Activated naive CD4-positive, alpha-beta T cell treated with anti-CD3 and anti-CD28 coated beads for 36 hours (primary cell): ENCODE data around the gene CDT1. TPM values are rescaled to one million over a fixed set of nuclear protein-coding genes. Genes with fewer than 3 reads are reported as not detected.
"Not testable (repeated sequence)": the region's sequence is repeated elsewhere in the genome, so short reads cannot be mapped to it uniquely, and the experiment has no call there.

Source experiments
- CTCF ChIA-PET: fragments of 350-600 bp; sonication (Branson Sonifier 250); formaldehyde crosslinking; loops from one replicate; lab custom pipeline; 2021; ENCODE audit warnings: antibody characterized with exemption; lab: Charles Lee
- DNase-seq: peaks from one replicate; pipeline ENCODE4 v3.0.0-alpha.2; 2020
- H3K27ac Mint-ChIP-seq: one replicate; pipeline ENCODE4 v1.8.0; 2021; ENCODE audit warnings: mild to moderate bottlenecking, mixed read lengths
- H3K27me3 Mint-ChIP-seq: one replicate; pipeline ENCODE4 v1.8.0; 2021; ENCODE audit warnings: low read depth, mixed read lengths
- H3K36me3 Mint-ChIP-seq: one replicate; pipeline ENCODE4 v1.8.0; 2021; ENCODE audit warnings: low read depth, mixed read lengths
- H3K4me1 Mint-ChIP-seq: one replicate; pipeline ENCODE4 v1.8.0; 2021; ENCODE audit warnings: low read depth, mixed read lengths
- H3K4me3 Mint-ChIP-seq: one replicate; pipeline ENCODE4 v1.8.0; 2021; ENCODE audit warnings: mild to moderate bottlenecking, moderate library complexity, mixed read lengths
- H3K9me3 Mint-ChIP-seq: one replicate; pipeline ENCODE4 v1.8.0; 2021; ENCODE audit warnings: mixed read lengths
- intact Hi-C: fragments of 100-400 bp; cut with micrococcal nuclease; formaldehyde crosslinking; loops from one replicate; pipeline ENCODE4 v1.15.1; 2023
- total RNA-seq, 2 experiments: library from RNA; stranded (reverse); gene quantifications; one replicate each; pipeline ENCODE4 v1.2.3, GENCODE V29; 2021

Gene CDT1
- total RNA-seq, 2 experiments from 2014 or later, result 223 to 231 TPM

- no peak overlapping the region for H3K27ac Mint-ChIP-seq
- H3K4me3 Mint-ChIP-seq, result no peak overlapping the region
- no peak for DNase-seq
- CTCF ChIA-PET, result interaction anchor here (8.0 kb wide), 1 partner anchor 39 kb away, joined by 45 read pairs; the partner anchor contains the start of genes GALNS and TRAPPC2L
- no peaks in the 10 kb centered on the region for H3K4me1 Mint-ChIP-seq
- no peaks in the 10 kb centered on the region for H3K9me3 Mint-ChIP-seq
- H3K36me3 Mint-ChIP-seq, result no peaks in the 10 kb centered on the region
- H3K27me3 Mint-ChIP-seq, result no peaks in the 10 kb centered on the region
- intact Hi-C loops, result loop anchor here (5.0 kb wide), 1 partner anchor 104 kb away; no protein-coding TSS in a partner anchor
These were observed 14.9 kb downstream of the CDT1 start for GRCh38 chr16:88818575-88818874.

GRCh38 chr16:88819126-88819525 is 15.5 kb downstream of the CDT1 start:
- Mint-ChIP-seq H3K27ac (no peak overlapping the region), H3K4me3 (no peak overlapping the region), H3K36me3 (no peaks in the 10 kb centered on the region), H3K4me1 (no peaks in the 10 kb centered on the region), H3K27me3 (no peaks in the 10 kb centered on the region), H3K9me3 (no peaks in the 10 kb centered on the region)
- intact Hi-C loops, result loop anchor here (5.0 kb wide), 1 partner anchor 103 kb away; no protein-coding TSS in a partner anchor
- CTCF ChIA-PET, result interaction anchor here (8.0 kb wide), 1 partner anchor 39 kb away, joined by 45 read pairs; the partner anchor contains the start of genes GALNS and TRAPPC2L
- no peak for DNase-seq

- H3K36me3 Mint-ChIP-seq, result no peaks in the 10 kb centered on the region
- H3K27ac Mint-ChIP-seq, result no peak overlapping the region
- H3K9me3 Mint-ChIP-seq, result no peaks in the 10 kb centered on the region
- no peak overlapping the region for H3K4me3 Mint-ChIP-seq
- no peaks in the 10 kb centered on the region for H3K27me3 Mint-ChIP-seq
- CTCF ChIA-PET, result interaction anchor here (0.9 kb wide), 1 partner anchor 346 kb away, joined by 3 read pairs; no protein-coding TSS in a partner anchor
- intact Hi-C loops, result no loop called here
- no peaks in the 10 kb centered on the region for H3K4me1 Mint-ChIP-seq
- DNase-seq, result no peak
These were observed 16.9 kb downstream of the CDT1 start for GRCh38 chr16:88820385-88821025.

- Mint-ChIP-seq H3K4me1 (no peaks in the 10 kb centered on the region), H3K27me3 (no peaks in the 10 kb centered on the region), H3K9me3 (no peaks in the 10 kb centered on the region), H3K36me3 (no peaks in the 10 kb centered on the region), H3K4me3 (no peak overlapping the region), H3K27ac (no peak overlapping the region)
- intact Hi-C loops, result no loop called here
- CTCF ChIA-PET, result no interaction called here
- no peak for DNase-seq
These were observed 17.7 kb downstream of the CDT1 start for GRCh38 chr16:88821168-88821850.

- CTCF ChIA-PET, result no interaction called here
- H3K27me3 Mint-ChIP-seq, result no peaks in the 10 kb centered on the region
- no peaks in the 10 kb centered on the region for H3K36me3 Mint-ChIP-seq
- intact Hi-C loops, result no loop called here
- DNase-seq, result no peak
- no peaks in the 10 kb centered on the region for H3K9me3 Mint-ChIP-seq
- no peaks in the 10 kb centered on the region for H3K4me1 Mint-ChIP-seq
- H3K4me3 Mint-ChIP-seq, result no peak overlapping the region
- H3K27ac Mint-ChIP-seq, result no peak overlapping the region
These were observed 18.9 kb downstream of the CDT1 start for GRCh38 chr16:88822281-88823040.

GRCh38 chr16:88823646-88824045 is 20.1 kb downstream of the CDT1 start:
- H3K27ac Mint-ChIP-seq, H3K27me3 Mint-ChIP-seq, intact Hi-C loops, CTCF ChIA-PET, DNase-seq, H3K9me3 Mint-ChIP-seq, H3K4me1 Mint-ChIP-seq, H3K36me3 Mint-ChIP-seq, H3K4me3 Mint-ChIP-seq: not testable (repeated sequence)

- intact Hi-C loops, result no loop called here
These were observed 20.9 kb downstream of the CDT1 start for GRCh38 chr16:88824256-88825077.

GRCh38 chr16:88825146-88825545 is 21.6 kb downstream of the CDT1 start:
- Mint-ChIP-seq H3K4me3 (no peak overlapping the region), H3K36me3 (no peaks in the 10 kb centered on the region), H3K27me3 (no peaks in the 10 kb centered on the region), H3K27ac (no peak overlapping the region), H3K4me1 (no peaks in the 10 kb centered on the region), H3K9me3 (no peaks in the 10 kb centered on the region)
- intact Hi-C loops, result no loop called here
- CTCF ChIA-PET, result no interaction called here
- DNase-seq, result no peak

More at GRCh38 chr16:88824256-88825077, 20.9 kb downstream of the CDT1 start:
- CTCF ChIA-PET, result no interaction called here
- no peaks in the 10 kb centered on the region for H3K9me3 Mint-ChIP-seq
- H3K36me3 Mint-ChIP-seq, result no peaks in the 10 kb centered on the region
- no peaks in the 10 kb centered on the region for H3K4me1 Mint-ChIP-seq
- H3K27ac Mint-ChIP-seq, result no peak overlapping the region
- H3K4me3 Mint-ChIP-seq, result no peak overlapping the region
- H3K27me3 Mint-ChIP-seq, result no peaks in the 10 kb centered on the region
- no peak for DNase-seq

GRCh38 chr16:88826070-88826840 is 22.7 kb downstream of the CDT1 start:
- Mint-ChIP-seq H3K4me1 (no peaks in the 10 kb centered on the region), H3K36me3 (no peaks in the 10 kb centered on the region), H3K4me3 (no peak overlapping the region), H3K27me3 (no peaks in the 10 kb centered on the region), H3K27ac (no peak overlapping the region), H3K9me3 (no peaks in the 10 kb centered on the region)
- intact Hi-C loops, result no loop called here
- CTCF ChIA-PET, result no interaction called here
- DNase-seq, result no peak

- CTCF ChIA-PET, result no interaction called here
- Mint-ChIP-seq H3K4me1 (no peaks in the 10 kb centered on the region), H3K4me3 (no peak overlapping the region), H3K27ac (no peak overlapping the region), H3K9me3 (no peaks in the 10 kb centered on the region), H3K36me3 (no peaks in the 10 kb centered on the region), H3K27me3 (no peaks in the 10 kb centered on the region)
- no peak for DNase-seq
- intact Hi-C loops, result no loop called here
These were observed 24.1 kb downstream of the CDT1 start for GRCh38 chr16:88827727-88828126.

- CTCF ChIA-PET, result interaction anchor here (0.6 kb wide), 1 partner anchor 81 kb away, joined by 3 read pairs; no protein-coding TSS in a partner anchor
- DNase-seq, result no peak
- no peaks in the 10 kb centered on the region for H3K4me1 Mint-ChIP-seq
- no peak overlapping the region for H3K27ac Mint-ChIP-seq
- no peak overlapping the region for H3K4me3 Mint-ChIP-seq
- no peaks in the 10 kb centered on the region for H3K36me3 Mint-ChIP-seq
- H3K9me3 Mint-ChIP-seq, result no peaks in the 10 kb centered on the region
- intact Hi-C loops, result no loop called here
- H3K27me3 Mint-ChIP-seq, result no peaks in the 10 kb centered on the region
These were observed 25.1 kb downstream of the CDT1 start for GRCh38 chr16:88828711-88829110.
